Globus pallidus (tissue), 1 donor: Measurements from ENCODE around the gene INPP5B.

Experiments
- DNase-seq: peaks from one replicate; pipeline ENCODE4 v3.0.0-alpha.2; 2015; ENCODE audit warnings: low spot score

The INPP5B gene

GRCh38 chr1:37872692-37873091 lies 74.2 kb downstream of the INPP5B start:
- DNase-seq, result no peak

- no peak for DNase-seq
Measured at GRCh38 chr1:37868466-37868865, 78.4 kb downstream of the INPP5B start.

GRCh38 chr1:37867784-37868183 lies 79.1 kb downstream of the INPP5B start:
- no peak for DNase-seq

GRCh38 chr1:37866491-37866890 lies 80.4 kb downstream of the INPP5B start:
- DNase-seq, result no peak

GRCh38 chr1:37865348-37866120 lies 81.3 kb downstream of the INPP5B start:
- no peak for DNase-seq

GRCh38 chr1:37862330-37862729 lies 84.5 kb downstream of the INPP5B start:
- no peak for DNase-seq

- no peak for DNase-seq
Measured at GRCh38 chr1:37861151-37861550, 85.7 kb downstream of the INPP5B start.

GRCh38 chr1:37860346-37860666 lies 86.5 kb downstream of the INPP5B start:
- no peak for DNase-seq

GRCh38 chr1:37859507-37860345 lies 87.1 kb downstream of the INPP5B start, which contains the start of gene MTF1:
Gene MTF1, minus strand, starts transcription at chr1:37859592. Its CDS starts 1,934 bp downstream, at chr1:37857658.
- DNase-seq, result peak; percentile 98

GRCh38 chr1:37858931-37859506 lies 87.8 kb downstream of the INPP5B start:
- no peak for DNase-seq

GRCh38 chr1:37854406-37854805 lies 92.4 kb downstream of the INPP5B start:
- no peak for DNase-seq

GRCh38 chr1:37853157-37853556 lies 93.7 kb downstream of the INPP5B start:
- DNase-seq, result no peak

GRCh38 chr1:37851782-37852210 lies 95.1 kb downstream of the INPP5B start:
- peak; percentile 19 for DNase-seq

- DNase-seq, result no peak
Measured at GRCh38 chr1:37851262-37851661, 95.6 kb downstream of the INPP5B start.

- DNase-seq, result no peak
Measured at GRCh38 chr1:37850352-37850955, 96.4 kb downstream of the INPP5B start.

- DNase-seq, result no peak
Measured at GRCh38 chr1:37849480-37849879, 97.4 kb downstream of the INPP5B start.

- no peak for DNase-seq
Measured at GRCh38 chr1:37846647-37847339, 100.1 kb downstream of the INPP5B start.

GRCh38 chr1:37845786-37846185 lies 101.1 kb downstream of the INPP5B start:
- no peak for DNase-seq

- no peak for DNase-seq
Measured at GRCh38 chr1:37845049-37845646, 101.7 kb downstream of the INPP5B start.

GRCh38 chr1:37844536-37844935 lies 102.3 kb downstream of the INPP5B start:
- no peak for DNase-seq

GRCh38 chr1:37841652-37842051 lies 105.2 kb downstream of the INPP5B start:
- DNase-seq, result no peak
